SK-N-SH (cell line): ENCODE measurements around the gene ATP1A2. TPM values are rescaled to one million over a fixed set of nuclear protein-coding genes. Genes with fewer than 3 reads are reported as not detected.

Source experiments
- CTCF ChIA-PET: fragments of 300-600, 350-600 bp; formaldehyde crosslinking; extraction: SDS; loops from one replicate; lab custom pipeline; 2021; lab: Yijun Ruan, JAX
- POLR2A ChIA-PET: fragments of 350-600 bp; sonication (Branson Sonifier 250); formaldehyde crosslinking; extraction: SDS; loops from one replicate; lab custom pipeline; 2020; ENCODE audit warnings: antibody characterized with exemption, inconsistent platforms; lab: Yijun Ruan, JAX
- DNase-seq: peaks from one replicate; pipeline ENCODE4 v3.0.0; 2012
- H2AFZ ChIP-seq: fragments of 200-600 bp; sonication (generic); 2 replicates; pipeline ENCODE4 v1.8.1; 2016; ENCODE audit warnings: antibody characterized with exemption, mild to moderate bottlenecking, low read depth
- H3F3A ChIP-seq: fragments of 200-600 bp; sonication (generic); replicated peaks from 2 replicates; pipeline ENCODE3; 2016; ENCODE audit warnings: antibody characterized with exemption, mild to moderate bottlenecking; ENCODE audit not compliant: insufficient read depth
- H3K27ac ChIP-seq, 2 experiments: fragments of 200-500 bp in 1 of 2; fragments of 200-600 bp in 1 of 2; sonication (Bioruptor generic) in 1 of 2; sonication (generic), shearing (Covaris generic) in 1 of 2; 2 replicates each; pipeline versions ENCODE4 v1.5.1 to v1.6.1; 2014 to 2016; ENCODE audit warnings: low read depth in 2 of 2, inconsistent platforms in 1 of 2, low read length in 1 of 2, mild to moderate bottlenecking in 1 of 2, mixed read lengths in 1 of 2
- H3K27me3 ChIP-seq: fragments of 200-600 bp; sonication (generic), shearing (Covaris generic); 2 replicates; pipeline ENCODE4 v1.6.1; 2016; ENCODE audit warnings: mixed run types; ENCODE audit not compliant: insufficient read depth
- H3K36me3 ChIP-seq, 2 experiments: fragments of 200-500 bp in 1 of 2; fragments of 200-600 bp in 1 of 2; sonication (Bioruptor generic) in 1 of 2; sonication (generic) in 1 of 2; replicated peaks in 1 of 2; 2 replicates each; pipeline versions ENCODE3 to v1.5.1; 2014 to 2016; ENCODE audit warnings: low read length in 1 of 2, mild to moderate bottlenecking in 1 of 2; ENCODE audit not compliant: insufficient read depth in 2 of 2, control insufficient read depth in 1 of 2
- H3K4me1 ChIP-seq, 2 experiments: fragments of 200-500 bp in 1 of 2; fragments of 200-600 bp in 1 of 2; sonication (Bioruptor generic) in 1 of 2; sonication (generic), shearing (Covaris generic) in 1 of 2; 2 replicates each; pipeline versions ENCODE4 v1.5.1 to v1.6.1; 2014 to 2016; ENCODE audit warnings: low read depth in 1 of 2, low read length in 1 of 2, mixed run types in 1 of 2; ENCODE audit not compliant: insufficient read depth in 2 of 2, control insufficient read depth in 1 of 2
- H3K4me2 ChIP-seq: fragments of 200-600 bp; sonication (generic), shearing (Covaris generic); 2 replicates; pipeline ENCODE4 v1.6.1; 2017; ENCODE audit warnings: mixed run types
- H3K4me3 ChIP-seq, 2 experiments: fragments of 200-500 bp in 1 of 2; fragments of 200-600 bp in 1 of 2; sonication (Bioruptor generic) in 1 of 2; sonication (generic), shearing (Covaris generic) in 1 of 2; 2 replicates each; pipeline versions ENCODE4 v1.5.1 to v1.8.1; 2014 to 2016; ENCODE audit warnings: low read depth in 2 of 2, inconsistent platforms in 1 of 2, low read length in 1 of 2, mild to moderate bottlenecking in 1 of 2, mixed read lengths in 1 of 2, moderate library complexity in 1 of 2
- H3K79me2 ChIP-seq: fragments of 200-600 bp; sonication (generic); 2 replicates; pipeline ENCODE4 v1.8.1; 2017; ENCODE audit warnings: mild to moderate bottlenecking; ENCODE audit not compliant: insufficient read depth
- H3K9ac ChIP-seq: fragments of 200-600 bp; sonication (generic); 2 replicates; pipeline ENCODE4 v1.6.1; 2017; ENCODE audit warnings: mixed run types
- H3K9me2 ChIP-seq: fragments of 200-600 bp; sonication (generic); 2 replicates; pipeline ENCODE4 v1.6.1; 2017; ENCODE audit warnings: mixed run types
- H3K9me3 ChIP-seq: fragments of 200-600 bp; sonication (generic); 2 replicates; pipeline ENCODE4 v1.6.1; 2017; ENCODE audit warnings: mixed run types, mild to moderate bottlenecking, moderate library complexity
- H4K20me1 ChIP-seq: fragments of 200-600 bp; sonication (generic); 2 replicates; pipeline ENCODE4 v1.6.1; 2017; ENCODE audit warnings: mild to moderate bottlenecking, mixed run types; ENCODE audit not compliant: insufficient read depth
- CHD2 ChIP-seq: fragments of 150-350 bp; IDR thresholded peaks from 2 replicates; pipeline ENCODE4 v1.6.1; 2018; ENCODE audit warnings: low read length; ENCODE audit not compliant: partially characterized antibody
- CTCF ChIP-seq: fragments of 200-600 bp; sonication (generic); IDR thresholded peaks from 2 replicates; pipeline ENCODE4 v1.6.1; 2017; ENCODE audit warnings: antibody characterized with exemption, mild to moderate bottlenecking, moderate library complexity
- ELF1 ChIP-seq: IDR thresholded peaks from 2 replicates; pipeline ENCODE4 v1.4.0; 2012
- EZH2phosphoT487 ChIP-seq: fragments of 200-600 bp; sonication (generic); IDR thresholded peaks from 2 replicates; pipeline ENCODE4 v1.6.1; 2017; ENCODE audit warnings: low read depth, mixed run types, mild to moderate bottlenecking, antibody characterized with exemption, moderate library complexity, borderline replicate concordance
- FOSL2 ChIP-seq: IDR thresholded peaks from 2 replicates; pipeline ENCODE4 v1.4.0; 2012; ENCODE audit warnings: low read depth, mild to moderate bottlenecking, moderate library complexity, borderline replicate concordance
- FOXJ3 ChIP-seq: sonication (generic); formaldehyde crosslinking; IDR thresholded peaks from 2 replicates; pipeline ENCODE4 v1.5.1; 2020; ENCODE audit warnings: mild to moderate bottlenecking, missing genetic modification reagents
- GATA2 ChIP-seq: sonication (generic); formaldehyde crosslinking; IDR thresholded peaks from 2 replicates; pipeline ENCODE4 v1.5.0; 2020; ENCODE audit warnings: mild to moderate bottlenecking, missing genetic modification reagents
- JUND ChIP-seq: IDR thresholded peaks from 2 replicates; pipeline ENCODE4 v1.4.0; 2012
- MAX ChIP-seq: IDR thresholded peaks from 2 replicates; pipeline ENCODE4 v1.4.0; 2012; ENCODE audit warnings: low read depth
- NRF1 ChIP-seq: IDR thresholded peaks from 2 replicates; pipeline ENCODE4 v1.6.1; 2012; ENCODE audit warnings: low read depth, mild to moderate bottlenecking, low read length
- POLR2AphosphoS5 ChIP-seq: IDR thresholded peaks from 2 replicates; pipeline ENCODE4 v1.6.1; 2012; ENCODE audit warnings: low read depth, low read length
- RAD21 ChIP-seq: IDR thresholded peaks from 2 replicates; pipeline ENCODE4 v1.6.1; 2012; ENCODE audit warnings: mild to moderate bottlenecking, low read length
- RCOR1 ChIP-seq: fragments of 150-350 bp; IDR thresholded peaks from 2 replicates; pipeline ENCODE4 v1.6.1; 2017; ENCODE audit warnings: antibody characterized with exemption, low read length
- REST ChIP-seq: IDR thresholded peaks from 2 replicates; pipeline ENCODE4 v1.6.1; 2012; ENCODE audit warnings: mild to moderate bottlenecking, low read depth, low read length, moderate library complexity
- RFX5 ChIP-seq: IDR thresholded peaks from 2 replicates; pipeline ENCODE4 v1.6.1; 2012; ENCODE audit warnings: mild to moderate bottlenecking, improper control_type of control experiment, low read length
- RXRA ChIP-seq: IDR thresholded peaks from 2 replicates; pipeline ENCODE4 v1.4.0; 2012; ENCODE audit warnings: low read depth, mild to moderate bottlenecking, borderline replicate concordance
- SIN3A ChIP-seq: IDR thresholded peaks from 2 replicates; pipeline ENCODE4 v1.6.1; 2012; ENCODE audit warnings: low read depth, mild to moderate bottlenecking, low read length, moderate library complexity, borderline replicate concordance
- TCF12 ChIP-seq: IDR thresholded peaks from 2 replicates; pipeline ENCODE4 v1.4.0; 2012
- TEAD4 ChIP-seq: IDR thresholded peaks from 2 replicates; pipeline ENCODE4 v1.4.0; 2012; ENCODE audit warnings: mild to moderate bottlenecking, borderline replicate concordance; ENCODE audit not compliant: insufficient read depth
- YY1 ChIP-seq: IDR thresholded peaks from 2 replicates; pipeline ENCODE4 v1.4.0; 2012; ENCODE audit warnings: low read depth, mild to moderate bottlenecking
- WGBS: methylation state at CpG from one replicate; pipeline ENCODE4 v1.1.6; 2017; ENCODE audit warnings: low lambda C conversion rate; 5-methylcytosine and 5-hydroxymethylcytosine counted together
- polyA plus RNA-seq, 3 experiments: library from polyadenylated mRNA; depleted of rRNA; stranded (reverse); fragments of >200 nt; gene quantifications; 2 replicates each; pipeline ENCODE4 v1.2.3, GENCODE V29; 2012

ATP1A2 gene
- polyA plus RNA-seq, 1 of the 3 experiments (the other 2 are of a cell fraction): 0.07 TPM

GRCh38 chr1:160086456-160086892 lies 29.1 kb upstream of the ATP1A2 start:
- H3K9me2 ChIP-seq: no peaks in the 10 kb centered on the region
- H4K20me1 ChIP-seq: no peaks in the 10 kb centered on the region
- no peak overlapping the region for H3K4me2 ChIP-seq
- no peaks in the 10 kb centered on the region for H3F3A ChIP-seq
- TF ChIP-seq CTCF: no peak
- no peak for TF ChIP-seq RXRA
- no peak for TF ChIP-seq MAX
- TF ChIP-seq GATA2 (CRISPR knock-in tag): no peak
- no peak for TF ChIP-seq TEAD4
- no peak for TF ChIP-seq JUND
- no peak for TF ChIP-seq CHD2
- TF ChIP-seq EZH2phosphoT487: no peak
- peaks cover 16% of the 10 kb centered on the region; the same call in 1 of the 2 replicates for H3K27me3 ChIP-seq
- WGBS: 77% methylated on average over 5 of the region's 5 CpGs
- no peak overlapping the region for H3K4me3 ChIP-seq
- no peaks in the 10 kb centered on the region for H3K79me2 ChIP-seq
- H3K27ac ChIP-seq: no peak overlapping the region
- H3K36me3 ChIP-seq: peaks cover 0 to 2% of the 10 kb centered on the region in 2 experiments
- peaks cover 0 to 8% of the 10 kb centered on the region in 2 experiments; a peak in 1 of 4 replicates for H3K4me1 ChIP-seq
- H3K9ac ChIP-seq: no peak overlapping the region
- ChIA-PET POLR2A (interaction anchor here (0.7 to 1.7 kb wide), 2 partner anchors 12 to 56 kb away, joined by 3 to 5 read pairs; partner anchors contain the start of gene IGSF8), CTCF (interaction anchor here (0.7 to 8.2 kb wide), 25 partner anchors 8 to 292 kb away, joined by 3 to 132 read pairs (median 8); partner anchors contain the start of genes CASQ1, IGSF8 and KCNJ10)
- no peak for DNase-seq
- H2AFZ ChIP-seq: no peak overlapping the region
- no peaks in the 10 kb centered on the region for H3K9me3 ChIP-seq

- H3K36me3 ChIP-seq: peaks cover 0 to 4% of the 10 kb centered on the region in 2 experiments
- no peak overlapping the region for H3K27ac ChIP-seq
- H3K27me3 ChIP-seq: peaks cover 8% of the 10 kb centered on the region; the same call in 1 of the 2 replicates
- no peaks in the 10 kb centered on the region for H3K79me2 ChIP-seq
- no peaks in the 10 kb centered on the region for H4K20me1 ChIP-seq
- H3K9me3 ChIP-seq: no peaks in the 10 kb centered on the region
- ChIA-PET CTCF (interaction anchor here (1.2 to 8.2 kb wide), 13 partner anchors 8 to 268 kb away, joined by 3 to 132 read pairs (median 37); partner anchors contain the start of genes CASQ1, IGSF8 and KCNJ10), POLR2A (interaction anchor here (0.7 kb wide), 1 partner anchor 56 kb away, joined by 3 read pairs; no protein-coding TSS in a partner anchor)
- no peak overlapping the region for H3K9ac ChIP-seq
- H3K4me3 ChIP-seq: no peak overlapping the region
- no peaks in the 10 kb centered on the region for H3F3A ChIP-seq
- no peaks in the 10 kb centered on the region for H3K9me2 ChIP-seq
- no peak overlapping the region for H3K4me2 ChIP-seq
- no peak overlapping the region for H2AFZ ChIP-seq
- no peak for DNase-seq
- H3K4me1 ChIP-seq: peaks cover 0 to 5% of the 10 kb centered on the region in 2 experiments; a peak in 1 of 4 replicates
- 93% methylated on average over 3 of the region's 12 CpGs for WGBS
- no peak for TF ChIP-seq RAD21
- TF ChIP-seq FOSL2: no peak
- TF ChIP-seq YY1: no peak
- no peak for TF ChIP-seq ELF1
- TF ChIP-seq FOXJ3 (CRISPR knock-in tag): no peak
- no peak for TF ChIP-seq GATA2 (CRISPR knock-in tag)
- TF ChIP-seq MAX: no peak
- TF ChIP-seq TEAD4: no peak
- no peak for TF ChIP-seq REST
- no peak for TF ChIP-seq CHD2
- no peak for TF ChIP-seq NRF1
- no peak for TF ChIP-seq POLR2AphosphoS5
- TF ChIP-seq JUND: no peak
- no peak for TF ChIP-seq RCOR1
- TF ChIP-seq RFX5: no peak
- no peak for TF ChIP-seq TCF12
- no peak for TF ChIP-seq SIN3A
Measured at GRCh38 chr1:160087118-160087662, 28.4 kb upstream of the ATP1A2 start.
